SK-N-SH (cell line): Measurements from ENCODE around the gene PSMA3.
A peak's percentile ranks its signal among the peaks of the same experiment; 100 is the strongest.

ENCODE experiments used
- CHD2 ChIP-seq: fragments of 150-350 bp; IDR thresholded peaks from 2 replicates; pipeline ENCODE4 v1.6.1; 2018; ENCODE audit warnings: low read length; ENCODE audit not compliant: partially characterized antibody
- ELF1 ChIP-seq: IDR thresholded peaks from 2 replicates; pipeline ENCODE4 v1.4.0; 2012
- EP300 ChIP-seq, 2 experiments: IDR thresholded peaks; 2 replicates each; pipeline versions ENCODE4 v1.4.0 to v1.6.1; 2012; ENCODE audit warnings: borderline replicate concordance in 1 of 2, low read depth in 1 of 2, low read length in 1 of 2
- FOXM1 ChIP-seq: IDR thresholded peaks from 2 replicates; pipeline ENCODE4 v1.4.0; 2012; ENCODE audit warnings: low read depth, mild to moderate bottlenecking
- GABPA ChIP-seq: IDR thresholded peaks from 2 replicates; pipeline ENCODE4 v1.4.0; 2012; ENCODE audit warnings: low read depth, mild to moderate bottlenecking
- JUND ChIP-seq: IDR thresholded peaks from 2 replicates; pipeline ENCODE4 v1.4.0; 2012
- RCOR1 ChIP-seq: fragments of 150-350 bp; IDR thresholded peaks from 2 replicates; pipeline ENCODE4 v1.6.1; 2017; ENCODE audit warnings: antibody characterized with exemption, low read length
- SIN3A ChIP-seq: IDR thresholded peaks from 2 replicates; pipeline ENCODE4 v1.6.1; 2012; ENCODE audit warnings: low read depth, mild to moderate bottlenecking, low read length, moderate library complexity, borderline replicate concordance
- SMC3 ChIP-seq: IDR thresholded peaks from 2 replicates; pipeline ENCODE4 v1.6.1; 2012; ENCODE audit warnings: low read depth, low read length, improper control_type of control experiment
- TAF1 ChIP-seq: IDR thresholded peaks from 2 replicates; pipeline ENCODE4 v1.6.1; 2012; ENCODE audit warnings: low read depth, mild to moderate bottlenecking, low read length, moderate library complexity, borderline replicate concordance
- YY1 ChIP-seq: IDR thresholded peaks from 2 replicates; pipeline ENCODE4 v1.4.0; 2012; ENCODE audit warnings: low read depth, mild to moderate bottlenecking
- TF ChIP-seq, protein P1 (sequence below): fragments of 200-600 bp; sonication (generic); IDR thresholded peaks from 2 replicates; pipeline ENCODE4 v1.6.1; 2017; ENCODE audit warnings: antibody characterized with exemption, mild to moderate bottlenecking, moderate library complexity
- TF ChIP-seq, protein P2 (sequence below): IDR thresholded peaks from 2 replicates; pipeline ENCODE4 v1.4.0; 2012; ENCODE audit warnings: low read depth, borderline replicate concordance

DNA sequence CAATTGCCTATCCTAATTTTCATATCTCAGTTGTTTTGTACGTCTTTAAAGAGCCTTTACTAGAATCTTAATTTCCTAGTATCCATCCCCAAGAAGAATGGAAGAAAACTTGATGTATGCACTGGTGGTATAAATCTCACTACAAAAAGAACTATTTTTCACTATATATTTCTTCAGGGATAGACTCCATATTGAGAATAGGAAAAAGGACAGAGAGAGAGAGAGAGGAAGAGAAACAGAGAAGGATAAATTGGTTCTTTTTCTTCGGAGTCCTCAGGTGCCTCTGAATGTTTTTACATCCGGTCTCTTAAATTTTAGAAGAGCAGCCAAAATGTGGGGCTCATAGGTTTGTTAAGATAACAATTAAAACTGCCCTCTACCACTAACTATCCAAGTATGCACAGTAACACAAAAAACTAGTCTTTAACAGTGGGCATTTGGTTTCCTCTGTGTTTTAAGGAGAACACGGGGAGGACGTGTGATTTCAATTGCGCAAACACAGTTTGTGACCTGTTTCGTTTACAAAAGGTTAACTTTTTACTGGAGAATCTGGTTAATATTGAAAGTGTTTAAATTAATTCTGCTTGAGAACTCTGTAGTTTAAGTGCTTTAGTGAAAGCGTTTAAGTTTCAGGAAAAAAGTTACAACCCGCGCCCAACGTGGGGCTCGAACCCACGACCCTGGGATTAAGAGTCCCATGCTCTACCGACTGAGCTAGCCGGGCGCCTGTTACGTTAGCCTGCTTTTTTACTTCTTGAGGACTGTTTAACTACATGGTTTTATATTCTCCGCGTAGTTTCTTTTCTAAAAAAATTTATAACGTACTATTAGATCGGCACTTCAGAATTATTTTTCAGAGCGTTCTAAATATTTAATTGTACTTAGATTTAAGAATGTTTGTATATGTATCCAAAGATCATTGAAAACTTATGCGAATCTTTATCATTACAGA, 5.1 kb upstream of the PSMA3 start:
- TF ChIP-seq, protein P1, sequence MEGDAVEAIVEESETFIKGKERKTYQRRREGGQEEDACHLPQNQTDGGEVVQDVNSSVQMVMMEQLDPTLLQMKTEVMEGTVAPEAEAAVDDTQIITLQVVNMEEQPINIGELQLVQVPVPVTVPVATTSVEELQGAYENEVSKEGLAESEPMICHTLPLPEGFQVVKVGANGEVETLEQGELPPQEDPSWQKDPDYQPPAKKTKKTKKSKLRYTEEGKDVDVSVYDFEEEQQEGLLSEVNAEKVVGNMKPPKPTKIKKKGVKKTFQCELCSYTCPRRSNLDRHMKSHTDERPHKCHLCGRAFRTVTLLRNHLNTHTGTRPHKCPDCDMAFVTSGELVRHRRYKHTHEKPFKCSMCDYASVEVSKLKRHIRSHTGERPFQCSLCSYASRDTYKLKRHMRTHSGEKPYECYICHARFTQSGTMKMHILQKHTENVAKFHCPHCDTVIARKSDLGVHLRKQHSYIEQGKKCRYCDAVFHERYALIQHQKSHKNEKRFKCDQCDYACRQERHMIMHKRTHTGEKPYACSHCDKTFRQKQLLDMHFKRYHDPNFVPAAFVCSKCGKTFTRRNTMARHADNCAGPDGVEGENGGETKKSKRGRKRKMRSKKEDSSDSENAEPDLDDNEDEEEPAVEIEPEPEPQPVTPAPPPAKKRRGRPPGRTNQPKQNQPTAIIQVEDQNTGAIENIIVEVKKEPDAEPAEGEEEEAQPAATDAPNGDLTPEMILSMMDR, result no peak
- no peak for TF ChIP-seq EP300 (IDR thresholded peaks at IDR 0.05; ENCODE audit: borderline replicate concordance in 1 of 2, low read depth in 1 of 2, low read length in 1 of 2)
- no peak for TF ChIP-seq FOXM1
- TF ChIP-seq CHD2, result peak; percentile 59
- 0 out of 2 replicates have a peak, but pooled peaks have one; percentile 11 for TF ChIP-seq RCOR1
- TF ChIP-seq ELF1, result no peak
- TF ChIP-seq, protein P2, sequence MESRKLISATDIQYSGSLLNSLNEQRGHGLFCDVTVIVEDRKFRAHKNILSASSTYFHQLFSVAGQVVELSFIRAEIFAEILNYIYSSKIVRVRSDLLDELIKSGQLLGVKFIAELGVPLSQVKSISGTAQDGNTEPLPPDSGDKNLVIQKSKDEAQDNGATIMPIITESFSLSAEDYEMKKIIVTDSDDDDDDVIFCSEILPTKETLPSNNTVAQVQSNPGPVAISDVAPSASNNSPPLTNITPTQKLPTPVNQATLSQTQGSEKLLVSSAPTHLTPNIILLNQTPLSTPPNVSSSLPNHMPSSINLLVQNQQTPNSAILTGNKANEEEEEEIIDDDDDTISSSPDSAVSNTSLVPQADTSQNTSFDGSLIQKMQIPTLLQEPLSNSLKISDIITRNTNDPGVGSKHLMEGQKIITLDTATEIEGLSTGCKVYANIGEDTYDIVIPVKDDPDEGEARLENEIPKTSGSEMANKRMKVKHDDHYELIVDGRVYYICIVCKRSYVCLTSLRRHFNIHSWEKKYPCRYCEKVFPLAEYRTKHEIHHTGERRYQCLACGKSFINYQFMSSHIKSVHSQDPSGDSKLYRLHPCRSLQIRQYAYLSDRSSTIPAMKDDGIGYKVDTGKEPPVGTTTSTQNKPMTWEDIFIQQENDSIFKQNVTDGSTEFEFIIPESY, result no peak
- no peak for TF ChIP-seq SIN3A
- TF ChIP-seq YY1, result no peak
- TF ChIP-seq JUND, result no peak
- no peak for TF ChIP-seq GABPA
- no peak for TF ChIP-seq SMC3
- TF ChIP-seq TAF1, result no peak
